ENCODE data around the gene MAPK6. TPM values are rescaled to one million over a fixed set of nuclear protein-coding genes. Genes with fewer than 3 reads are reported as not detected.

Gene MAPK6
- total RNA-seq, 1 donor = 14.3 TPM

DNA sequence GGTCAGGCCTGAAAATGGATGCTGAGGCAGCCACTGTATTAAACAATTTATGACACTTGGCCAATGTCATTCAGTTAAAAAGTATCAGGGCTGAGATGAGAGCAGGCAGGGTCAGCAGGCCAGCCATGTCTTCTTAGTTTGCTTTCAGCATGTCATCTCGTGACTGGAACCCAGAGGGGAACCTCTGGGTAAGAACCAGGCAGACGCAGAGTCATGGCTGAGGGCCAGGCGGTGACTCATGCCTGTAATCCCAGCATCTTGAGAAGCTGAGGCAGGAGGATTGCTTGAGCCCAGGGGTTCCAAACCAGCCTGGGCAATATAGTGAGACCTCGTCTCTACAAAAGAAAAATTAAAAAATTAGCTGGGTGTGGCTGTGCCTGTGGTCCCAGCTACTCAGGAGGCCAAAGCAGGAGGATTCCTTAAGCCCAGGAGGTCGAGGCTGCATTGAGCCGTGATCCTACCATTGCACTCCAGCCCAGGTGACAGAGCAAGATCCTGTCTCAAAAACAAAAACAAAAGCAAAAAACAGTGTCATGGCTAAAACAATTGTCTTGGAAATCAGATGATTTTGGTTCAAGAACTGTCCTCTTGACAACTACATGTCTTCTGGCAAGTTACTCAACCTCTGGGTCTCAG is 81.9 kb downstream of the MAPK6 start:
- peak in 2 of 3 donors; percentile 74 to 81 for DNase-seq (ENCODE audit: low read depth in 2 of 3, low spot score in 2 of 3)

DNA sequence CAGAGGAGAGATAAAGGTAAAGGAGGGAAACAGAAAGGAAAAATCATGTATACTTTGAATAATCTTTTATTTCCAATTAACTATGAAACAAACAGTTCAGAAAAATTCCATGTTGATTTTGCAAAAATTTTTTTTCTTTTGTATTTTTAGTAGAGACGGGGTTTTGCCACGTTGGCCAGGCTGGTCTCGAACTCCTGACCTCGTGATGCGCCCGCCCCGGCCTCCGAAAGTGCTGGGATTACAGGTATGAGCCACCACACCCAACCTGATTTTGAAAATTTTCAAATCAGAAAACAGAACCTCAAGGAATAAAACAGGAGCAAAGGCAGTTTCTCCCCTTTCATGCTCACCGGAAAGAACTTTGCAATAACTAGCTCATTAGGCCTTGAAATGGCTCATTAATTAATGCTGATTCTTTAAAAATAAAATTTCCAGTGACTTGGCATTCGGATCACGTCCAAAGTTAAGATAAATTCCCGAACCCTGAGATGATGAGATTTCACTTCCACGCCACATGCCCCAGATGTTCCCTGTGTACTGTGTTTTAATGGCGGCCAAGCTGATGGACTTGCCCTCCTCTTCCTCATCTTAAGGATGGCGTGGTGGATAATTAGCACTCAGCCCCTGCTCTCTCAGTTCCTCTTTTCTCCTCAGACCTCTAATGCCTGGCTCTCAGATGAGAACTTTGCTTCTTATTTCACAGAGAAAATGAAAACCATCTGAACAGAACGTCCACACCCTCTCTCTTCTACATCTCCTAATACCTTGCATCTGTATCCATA is 82.7 kb downstream of the MAPK6 start:
- no peak for DNase-seq (ENCODE audit: low read depth in 2 of 3, low spot score in 2 of 3)

DNA sequence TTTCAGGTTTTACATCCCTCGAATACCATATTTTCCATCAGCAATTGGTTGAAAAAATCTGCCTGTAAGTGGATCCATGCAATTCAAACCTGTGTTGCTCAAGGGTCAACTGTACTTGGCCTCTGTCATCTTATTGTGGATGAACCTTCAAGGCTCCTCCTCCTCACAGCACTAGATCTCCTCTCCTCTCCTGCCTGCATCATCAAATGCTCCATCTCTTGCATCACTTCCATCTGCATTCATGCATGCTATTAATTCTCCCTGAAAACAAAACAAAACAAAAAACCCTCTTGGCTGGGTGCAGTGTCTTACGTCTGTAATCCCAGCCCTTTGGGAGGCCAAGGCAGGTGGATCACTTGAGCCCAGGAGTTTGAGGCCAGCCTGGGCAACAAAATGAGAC is 83.4 kb downstream of the MAPK6 start:
- no peak for DNase-seq (ENCODE audit: low read depth in 2 of 3, low spot score in 2 of 3)

DNA sequence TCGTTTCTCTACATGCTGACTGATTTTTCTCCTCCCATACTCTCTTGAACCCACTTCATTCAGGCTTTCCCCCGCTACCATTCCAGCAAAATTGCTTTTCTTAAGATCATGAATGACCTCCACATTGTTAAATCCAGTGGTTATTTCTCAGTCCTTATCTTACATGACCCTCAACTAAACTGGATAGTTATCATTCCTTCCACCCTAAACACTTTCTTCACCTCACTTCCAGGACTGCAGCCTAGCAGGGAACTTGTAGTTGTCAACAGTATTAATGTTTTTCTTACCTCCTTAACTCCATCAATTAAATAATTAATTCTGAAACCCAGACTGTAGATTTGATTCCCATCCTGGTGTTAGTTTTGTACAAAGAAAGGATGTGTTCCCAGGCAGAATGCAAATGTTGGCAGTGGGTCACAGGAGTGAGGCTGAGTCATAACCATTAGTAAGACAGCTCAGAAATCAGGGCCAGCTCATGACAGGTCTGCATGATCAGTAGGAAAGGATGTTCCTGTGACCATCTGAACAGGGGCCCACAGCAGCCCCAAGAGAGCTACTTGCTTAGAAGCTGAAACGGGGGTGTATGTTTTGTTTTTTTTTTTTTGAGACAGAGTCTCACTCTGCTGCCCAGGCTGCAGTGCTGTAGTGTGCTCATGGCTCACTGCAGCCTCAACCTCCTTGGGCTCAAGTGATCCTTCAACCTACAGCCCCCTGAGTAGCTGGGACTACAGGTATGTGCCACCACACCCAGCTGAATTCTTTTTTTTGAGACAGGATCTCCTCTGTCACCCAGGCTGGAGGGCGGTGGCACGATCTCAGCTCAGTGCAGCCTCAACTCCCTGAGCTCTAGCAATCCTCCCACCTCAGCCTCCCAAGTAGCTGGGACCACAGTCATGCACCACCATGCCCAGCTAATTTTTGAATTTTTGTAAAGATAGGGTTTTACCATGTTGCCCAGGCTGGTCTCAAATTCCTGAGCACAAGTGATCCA is 84.5 kb downstream of the MAPK6 start:
- DNase-seq (ENCODE audit: low read depth in 2 of 3, low spot score in 2 of 3) = peak in 1 of 3 donors; percentile 36

DNA sequence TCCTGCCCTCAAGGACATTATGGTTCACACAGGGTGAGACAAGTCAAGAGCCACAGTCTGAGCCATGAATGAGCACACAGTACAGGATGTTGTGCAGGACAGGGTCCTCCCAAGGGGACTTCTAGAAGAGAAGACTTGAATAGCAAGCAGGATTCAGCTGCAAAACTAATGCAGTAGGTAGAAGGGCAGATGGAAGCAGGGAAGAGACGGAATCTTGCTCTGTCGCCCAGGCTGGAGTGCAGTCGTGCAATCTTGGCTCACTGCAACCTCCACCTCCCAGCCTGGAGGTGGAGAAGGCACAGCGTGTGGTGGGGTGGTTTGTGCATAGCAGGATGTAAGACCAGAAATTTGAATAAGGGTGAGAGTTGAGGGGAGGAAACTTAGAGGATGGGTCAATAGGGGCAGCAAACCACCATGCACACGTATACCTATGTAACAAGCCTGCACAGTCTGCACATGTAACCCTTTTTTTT is 85.5 kb downstream of the MAPK6 start:
- no peak for DNase-seq (ENCODE audit: low read depth in 2 of 3, low spot score in 2 of 3)

DNA sequence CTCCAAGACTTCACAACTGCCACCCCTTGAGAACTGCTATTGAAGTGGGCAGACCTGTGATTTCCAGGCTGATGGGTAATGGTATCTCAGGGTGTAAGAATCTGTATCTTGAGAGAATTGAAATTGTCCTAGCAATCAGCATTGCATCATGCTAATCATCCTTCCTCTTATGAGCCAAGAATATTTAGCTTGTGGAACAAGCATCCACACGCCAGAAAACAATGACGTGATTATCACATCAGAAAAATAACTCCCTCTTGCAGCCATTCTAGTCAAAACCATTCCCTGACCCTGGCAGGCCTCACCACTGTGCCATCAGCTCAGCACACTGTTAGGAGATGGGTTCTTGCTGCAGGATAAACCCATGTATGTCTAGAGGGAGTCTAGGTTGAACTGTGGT is 86.8 kb downstream of the MAPK6 start:
- no peak for DNase-seq (ENCODE audit: low read depth in 2 of 3, low spot score in 2 of 3)

DNA sequence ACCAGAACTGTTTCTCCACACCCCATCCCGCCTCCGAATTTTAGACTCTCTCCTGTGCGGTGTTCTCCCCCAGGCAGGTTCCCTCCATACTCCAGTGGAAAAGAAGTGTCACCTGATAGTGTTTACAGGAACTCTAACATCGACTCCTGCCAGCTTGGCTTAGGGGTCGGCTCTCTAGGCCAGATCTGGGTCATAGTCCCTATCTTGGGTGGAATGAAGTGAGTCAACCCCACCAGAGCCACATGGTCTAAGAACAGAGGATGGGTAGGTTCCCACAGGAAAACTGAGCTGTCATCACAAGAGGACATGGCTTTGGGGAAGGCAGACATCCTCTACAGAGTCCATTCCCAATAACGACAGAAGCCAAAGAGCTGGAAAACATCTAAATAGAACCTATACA is 87.6 kb downstream of the MAPK6 start:
- DNase-seq (ENCODE audit: low read depth in 2 of 3, low spot score in 2 of 3) = no peak

DNA sequence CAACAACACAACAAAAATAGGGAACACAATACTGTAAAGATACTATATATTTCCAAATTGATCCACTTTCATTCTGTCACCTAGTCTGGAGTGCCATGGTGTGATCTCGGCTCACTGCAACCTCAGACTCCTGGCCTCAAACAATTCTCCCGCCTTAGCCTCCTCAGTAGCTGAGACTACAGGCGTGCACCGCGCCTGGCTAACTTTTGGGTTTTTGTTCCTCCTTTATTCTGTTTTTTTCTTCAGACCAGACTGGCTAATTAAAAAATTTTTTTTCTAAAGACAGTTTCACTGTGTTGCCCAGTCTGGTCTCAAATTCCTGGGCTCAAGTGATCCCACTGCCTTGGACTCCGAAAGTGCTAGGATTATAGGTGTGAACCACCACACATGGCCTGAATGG is 88.2 kb downstream of the MAPK6 start:
- no peak for DNase-seq (ENCODE audit: low read depth in 2 of 3, low spot score in 2 of 3)

DNA sequence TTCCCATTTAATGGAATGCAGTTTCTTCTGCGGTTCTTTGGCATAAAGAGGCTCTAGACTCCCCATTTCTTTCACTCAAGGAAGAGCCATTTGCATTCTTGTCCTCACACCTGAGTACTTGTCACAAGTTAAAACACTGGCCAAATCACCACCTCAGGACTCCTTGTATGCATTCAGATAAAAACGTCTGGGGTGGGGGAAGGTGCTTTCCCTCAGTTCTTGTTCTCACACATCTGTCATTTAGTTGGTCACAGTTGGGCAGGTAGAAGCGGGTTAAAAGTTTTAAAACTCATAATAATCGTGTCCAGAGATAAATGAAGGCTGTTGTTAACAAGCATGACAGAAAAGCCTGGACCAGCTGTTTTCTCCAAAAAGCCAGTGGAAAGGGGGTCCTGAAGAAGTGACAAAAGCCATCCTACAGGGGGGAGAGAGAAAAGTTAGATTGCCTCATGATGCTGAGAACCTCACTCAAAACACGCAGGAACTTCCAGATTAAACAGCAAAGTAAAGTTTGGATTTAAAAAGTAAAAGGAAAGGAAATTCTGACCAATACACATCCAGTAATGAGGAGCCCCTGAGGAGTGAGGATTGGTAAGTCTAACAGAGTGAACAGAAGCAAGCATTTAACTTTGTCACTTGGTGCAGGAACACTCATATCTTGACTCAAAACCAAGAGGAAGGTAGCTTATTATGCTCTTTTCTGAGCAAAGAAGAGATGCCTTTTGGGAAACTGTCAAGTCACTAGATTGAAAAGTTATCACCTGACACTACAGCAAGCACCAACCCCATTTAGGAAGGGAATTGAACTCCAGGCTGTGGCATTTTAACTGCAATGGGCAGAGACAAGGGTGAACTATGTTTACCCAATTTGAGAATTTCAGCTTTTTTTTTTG is 90.8 kb downstream of the MAPK6 start:
- DNase-seq (ENCODE audit: low read depth in 2 of 3, low spot score in 2 of 3) = no peak

DNA sequence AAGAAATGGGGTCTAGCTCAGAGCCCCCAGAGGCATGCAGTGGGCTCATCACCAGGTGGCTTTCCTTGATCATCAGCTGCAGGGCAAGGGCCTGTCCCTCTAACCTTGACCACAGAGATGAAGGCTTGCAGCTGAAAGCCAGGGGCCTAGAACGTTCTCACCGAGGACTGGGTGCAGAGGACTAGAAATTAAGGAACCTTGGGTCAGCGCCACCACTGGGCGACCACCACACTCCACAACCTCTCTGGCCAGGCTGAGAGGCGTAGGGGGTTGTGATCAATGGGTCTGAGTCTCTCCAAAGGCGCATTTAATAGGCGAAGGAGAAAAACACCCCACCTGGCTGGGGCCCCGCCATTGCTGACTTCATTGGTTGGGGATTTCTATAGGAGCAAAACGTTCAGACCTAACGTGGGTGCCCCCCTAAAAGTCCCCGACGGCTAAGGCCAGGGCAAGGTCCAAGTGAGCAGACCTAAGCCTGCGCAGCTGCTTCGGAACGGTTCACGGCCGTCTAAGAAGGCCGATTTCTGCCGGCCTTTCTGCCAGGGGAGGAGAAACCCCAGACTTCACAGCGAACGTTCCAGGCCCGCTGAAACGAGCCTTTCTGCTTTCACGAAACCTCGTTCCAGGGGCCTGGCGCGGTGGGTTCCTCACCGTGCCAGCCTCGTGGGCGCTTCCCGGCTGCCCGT is 92.6 kb downstream of the MAPK6 start:
- no peak for DNase-seq (ENCODE audit: low read depth in 2 of 3, low spot score in 2 of 3)

DNA sequence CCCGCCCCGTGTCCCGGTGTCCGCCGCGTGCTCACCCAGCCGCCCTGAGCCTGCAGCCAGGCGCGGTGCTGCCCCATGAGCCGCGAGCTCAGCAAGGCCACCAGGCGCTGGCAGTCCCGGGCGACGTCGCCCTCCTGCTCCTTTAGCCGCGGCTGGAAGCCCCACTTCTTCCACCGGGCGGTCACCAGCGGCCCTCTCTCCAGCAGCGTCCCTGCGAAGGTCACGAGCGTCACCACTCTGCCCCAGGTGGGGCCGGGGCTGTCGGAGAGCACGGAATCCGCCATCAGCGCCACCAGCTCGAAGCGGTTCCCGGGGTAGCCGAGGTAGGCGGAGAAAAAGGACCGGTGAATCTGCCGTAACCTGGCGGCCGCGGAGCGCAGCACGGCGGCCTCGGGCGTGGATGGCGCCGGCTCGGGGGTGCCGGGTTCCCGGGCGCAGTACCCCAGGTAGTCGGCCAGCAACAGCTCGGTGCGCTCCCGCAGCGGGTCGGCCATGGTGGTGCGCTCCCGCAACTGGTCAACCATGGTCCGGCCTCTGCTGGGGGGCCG is 93.3 kb downstream of the MAPK6 start:
- DNase-seq (ENCODE audit: low read depth in 2 of 3, low spot score in 2 of 3) = peak; percentile 18 to 53 (median 43)

DNA sequence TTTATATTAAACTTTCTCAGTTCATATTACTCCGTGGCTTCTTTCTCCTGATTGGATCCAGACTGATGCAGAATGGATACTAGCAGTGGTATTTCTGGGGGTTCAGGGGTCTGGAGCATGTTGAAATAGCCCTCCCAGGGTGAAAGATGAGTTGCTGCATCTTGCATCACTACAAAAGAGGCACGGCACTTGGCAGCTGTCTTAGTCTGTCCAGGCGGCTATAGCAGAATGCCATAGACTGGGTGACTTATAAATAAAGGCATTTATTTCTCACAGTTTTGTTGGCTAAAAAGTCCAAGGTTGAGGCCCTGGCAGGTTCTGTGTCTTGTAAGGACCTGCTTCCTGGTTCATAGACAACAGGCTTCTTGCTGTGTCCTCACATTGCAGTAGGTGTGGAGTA is 94.2 kb downstream of the MAPK6 start:
- no peak for DNase-seq (ENCODE audit: low read depth in 2 of 3, low spot score in 2 of 3)

DNA sequence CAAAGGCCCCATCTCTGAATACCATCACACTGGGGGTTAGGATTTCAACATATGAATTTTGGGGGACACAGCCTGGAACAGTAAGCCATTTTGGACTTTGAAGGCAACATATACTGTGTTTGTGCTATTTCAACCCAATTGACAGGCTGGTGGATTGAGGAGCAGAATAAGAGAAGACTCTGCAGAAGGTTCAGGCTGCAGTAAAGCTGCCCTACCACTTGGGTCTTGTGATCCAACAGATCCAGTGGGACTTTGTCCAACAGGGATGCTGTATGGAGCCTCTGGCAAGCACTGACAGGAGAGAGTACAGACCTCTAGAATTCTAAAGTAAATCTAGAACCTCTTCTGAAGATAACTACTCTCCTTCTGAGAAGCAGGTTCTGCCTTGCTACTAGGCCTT is 94.7 kb downstream of the MAPK6 start:
- no peak for DNase-seq (ENCODE audit: low read depth in 2 of 3, low spot score in 2 of 3)

DNA sequence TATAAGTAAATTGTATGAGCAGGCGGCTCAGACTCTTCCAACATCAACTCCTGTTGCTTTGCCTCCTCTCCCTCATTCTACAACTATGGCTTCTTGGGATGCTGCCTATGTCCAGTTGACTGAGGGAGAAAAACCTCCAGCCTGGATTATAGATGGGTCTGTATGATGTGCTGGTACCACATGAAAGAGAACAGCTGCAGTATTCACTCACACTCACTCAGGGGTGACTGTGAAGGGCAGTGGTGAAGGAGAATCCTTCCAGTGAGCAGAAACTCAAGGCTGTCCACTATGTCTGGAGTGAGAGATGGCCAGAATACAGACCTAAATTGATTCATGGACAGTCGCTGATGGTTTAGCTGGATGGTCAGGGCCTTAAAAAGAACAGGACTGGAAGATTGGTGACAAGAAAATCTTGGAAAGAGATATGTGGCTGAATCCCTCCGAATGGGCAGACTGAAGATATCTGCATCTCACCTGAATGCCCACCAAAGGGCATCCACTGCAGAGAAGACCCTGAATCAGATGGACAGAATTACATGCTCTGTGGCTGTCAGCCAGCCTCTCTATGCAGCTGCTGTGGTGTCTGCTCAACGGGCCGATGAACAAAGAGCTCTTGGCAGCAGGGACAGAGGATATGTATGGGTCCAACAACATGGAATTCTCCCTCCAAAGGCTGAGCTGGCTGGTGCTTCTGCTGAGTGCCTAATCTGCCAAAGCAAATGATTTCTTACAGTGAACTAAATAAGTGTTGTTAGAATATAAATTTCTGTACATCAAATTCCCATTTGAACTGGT is 95.4 kb downstream of the MAPK6 start:
- no peak for DNase-seq (ENCODE audit: low read depth in 2 of 3, low spot score in 2 of 3)

DNA sequence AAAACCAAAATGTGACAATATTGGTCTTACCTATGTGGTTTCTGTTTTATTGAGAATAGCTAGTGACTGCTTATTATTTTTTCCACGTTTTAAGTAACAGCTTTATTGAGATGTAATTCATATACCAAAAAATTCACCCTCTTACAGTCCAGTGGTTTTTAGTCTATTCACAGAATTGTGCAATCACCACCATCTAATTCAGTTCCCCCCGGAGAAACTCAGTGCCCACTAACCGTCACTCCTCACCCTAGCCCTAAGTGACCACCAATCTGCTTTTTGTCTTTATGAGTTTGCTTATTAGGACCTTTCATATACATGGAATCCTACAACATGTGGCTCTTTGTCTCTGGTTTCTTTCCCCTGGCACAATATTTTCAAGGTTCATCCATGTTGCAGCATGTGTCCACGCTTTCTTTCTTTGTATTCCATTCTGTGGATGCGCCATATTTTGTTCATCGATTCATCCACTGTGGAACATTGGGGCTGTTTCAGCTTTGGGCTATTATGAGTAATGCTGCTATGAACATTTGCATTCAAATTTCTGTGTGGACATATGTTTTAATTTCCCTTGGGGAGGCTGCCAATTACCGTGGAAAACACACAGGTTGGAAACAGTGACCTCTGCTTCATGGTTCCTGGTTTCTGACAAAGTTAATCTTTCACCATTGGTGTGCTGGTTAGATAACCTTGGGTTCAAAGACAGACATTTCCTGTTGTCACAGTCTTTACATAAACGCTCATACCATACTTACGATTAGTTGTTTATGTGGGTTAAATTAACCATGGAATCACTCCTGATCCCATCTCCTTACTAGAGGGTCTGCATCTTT is 96.8 kb downstream of the MAPK6 start:
- DNase-seq (ENCODE audit: low read depth in 2 of 3, low spot score in 2 of 3) = no peak

Measured in hematopoietic multipotent progenitor cell (in vitro differentiated cells).